Lower lobe of right lung (tissue), 2 donors: Measurements from ENCODE around the gene NEAT1. TPM values are rescaled to one million over a fixed set of nuclear protein-coding genes. Genes with fewer than 3 reads are reported as not detected.

ENCODE experiments used
- ATAC-seq, 2 donors: fragments of 200-7000 bp; cut with Tn5 transposase; one replicate each; pipeline ENCODE4 v1.9.1; 2020 to 2022; ENCODE audit warnings: mild to moderate bottlenecking in 2 of 2, moderate library complexity in 2 of 2
- DNase-seq: peaks from one replicate; pipeline ENCODE4 v3.0.0-alpha.2; 2020
- H3K27ac ChIP-seq: fragments of 200-600 bp; one replicate; pipeline ENCODE4 v1.8.0; 2022
- H3K27me3 ChIP-seq: fragments of 200-600 bp; one replicate; pipeline ENCODE4 v1.8.0; 2022; ENCODE audit warnings: low read depth
- H3K36me3 ChIP-seq: fragments of 200-600 bp; one replicate; pipeline ENCODE4 v1.8.0; 2022; ENCODE audit warnings: mild to moderate bottlenecking
- H3K4me1 ChIP-seq: fragments of 200-600 bp; one replicate; pipeline ENCODE4 v1.8.0; 2022
- H3K4me3 ChIP-seq: fragments of 200-600 bp; one replicate; pipeline ENCODE4 v1.8.0; 2022; ENCODE audit warnings: mild to moderate bottlenecking
- H3K9me3 ChIP-seq: fragments of 200-600 bp; one replicate; pipeline ENCODE4 v1.8.0; 2022
- intact Hi-C: fragments of 100-400 bp; cut with DNase I; formaldehyde crosslinking; loops from one replicate; pipeline ENCODE4 v1.11.0; 2022
- total RNA-seq: library from RNA; stranded (reverse); fragmentation: NEBNext Ultra II Directional; extraction: Animal tissue kit (Norgen Biotek cat#: 25700); gene quantifications from one replicate; pipeline ENCODE4 v1.2.1, GENCODE V29; 2021
- TF ChIP-seq, protein P1 (sequence below): fragments of 200-600 bp; IDR thresholded peaks from one replicate; pipeline ENCODE4 v1.8.0; 2022; ENCODE audit warnings: antibody characterized with exemption, mild to moderate bottlenecking
- donor health status: DM: no; HTN: yes; CAD: no; lungs with severe emphysema.

NEAT1 gene
- total RNA-seq, 1 donor from 2014 or later, result 980 TPM

DNA sequence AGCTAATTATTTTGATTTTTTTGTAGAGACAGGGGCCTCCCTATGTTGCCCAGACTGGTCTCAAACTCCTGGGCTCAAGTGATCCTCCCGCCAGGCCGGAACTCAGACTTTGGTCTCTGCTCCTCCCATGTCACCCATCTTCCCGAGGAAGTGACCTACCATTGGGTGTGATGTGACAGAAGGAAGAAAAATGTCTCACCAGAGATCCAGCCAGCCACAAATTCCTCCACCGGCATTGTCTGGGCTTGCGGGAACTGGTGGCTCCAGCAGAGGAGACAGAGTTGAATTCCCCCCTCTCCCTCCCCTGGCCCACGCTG lies 40.9 kb upstream of the NEAT1 start:
- Histone ChIP-seq H3K4me1 (peaks cover 60% of the 10 kb centered on the region), H3K36me3 (no peaks in the 10 kb centered on the region), H3K27ac (peak overlapping the region; percentile 98), H3K4me3 (peak overlapping the region; percentile 66), H3K27me3 (no peaks in the 10 kb centered on the region), H3K9me3 (no peaks in the 10 kb centered on the region)
- ATAC-seq (peak; percentile 7 to 24), DNase-seq (peak; percentile 68)
- intact Hi-C loops, result no loop called here
- TF ChIP-seq, protein P1, sequence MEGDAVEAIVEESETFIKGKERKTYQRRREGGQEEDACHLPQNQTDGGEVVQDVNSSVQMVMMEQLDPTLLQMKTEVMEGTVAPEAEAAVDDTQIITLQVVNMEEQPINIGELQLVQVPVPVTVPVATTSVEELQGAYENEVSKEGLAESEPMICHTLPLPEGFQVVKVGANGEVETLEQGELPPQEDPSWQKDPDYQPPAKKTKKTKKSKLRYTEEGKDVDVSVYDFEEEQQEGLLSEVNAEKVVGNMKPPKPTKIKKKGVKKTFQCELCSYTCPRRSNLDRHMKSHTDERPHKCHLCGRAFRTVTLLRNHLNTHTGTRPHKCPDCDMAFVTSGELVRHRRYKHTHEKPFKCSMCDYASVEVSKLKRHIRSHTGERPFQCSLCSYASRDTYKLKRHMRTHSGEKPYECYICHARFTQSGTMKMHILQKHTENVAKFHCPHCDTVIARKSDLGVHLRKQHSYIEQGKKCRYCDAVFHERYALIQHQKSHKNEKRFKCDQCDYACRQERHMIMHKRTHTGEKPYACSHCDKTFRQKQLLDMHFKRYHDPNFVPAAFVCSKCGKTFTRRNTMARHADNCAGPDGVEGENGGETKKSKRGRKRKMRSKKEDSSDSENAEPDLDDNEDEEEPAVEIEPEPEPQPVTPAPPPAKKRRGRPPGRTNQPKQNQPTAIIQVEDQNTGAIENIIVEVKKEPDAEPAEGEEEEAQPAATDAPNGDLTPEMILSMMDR, result no peak

- peaks cover 64% of the 10 kb centered on the region for H3K4me1 ChIP-seq
- peak within 1 kb of the TSS; percentile 66 for H3K4me3 ChIP-seq
- ATAC-seq (peak; percentile 94), DNase-seq (peak; percentile 93)
- no peaks in the 10 kb centered on the region for H3K27me3 ChIP-seq
- TF ChIP-seq, protein P1, result peak; percentile 92
- H3K27ac ChIP-seq, result peak within 1 kb of the TSS; percentile 98
- no peaks in the 10 kb centered on the region for H3K36me3 ChIP-seq
- intact Hi-C loops, result no loop called here
- H3K9me3 ChIP-seq, result no peaks in the 10 kb centered on the region
Observed at GRCh38 chr11:65382033-65382803, 40.4 kb upstream of the NEAT1 start, which contains the start of gene SLC25A45. TSS of gene SLC25A45 (minus strand) at chr11:65382646. CDS start at chr11:65381951, 695 bp downstream.

DNA sequence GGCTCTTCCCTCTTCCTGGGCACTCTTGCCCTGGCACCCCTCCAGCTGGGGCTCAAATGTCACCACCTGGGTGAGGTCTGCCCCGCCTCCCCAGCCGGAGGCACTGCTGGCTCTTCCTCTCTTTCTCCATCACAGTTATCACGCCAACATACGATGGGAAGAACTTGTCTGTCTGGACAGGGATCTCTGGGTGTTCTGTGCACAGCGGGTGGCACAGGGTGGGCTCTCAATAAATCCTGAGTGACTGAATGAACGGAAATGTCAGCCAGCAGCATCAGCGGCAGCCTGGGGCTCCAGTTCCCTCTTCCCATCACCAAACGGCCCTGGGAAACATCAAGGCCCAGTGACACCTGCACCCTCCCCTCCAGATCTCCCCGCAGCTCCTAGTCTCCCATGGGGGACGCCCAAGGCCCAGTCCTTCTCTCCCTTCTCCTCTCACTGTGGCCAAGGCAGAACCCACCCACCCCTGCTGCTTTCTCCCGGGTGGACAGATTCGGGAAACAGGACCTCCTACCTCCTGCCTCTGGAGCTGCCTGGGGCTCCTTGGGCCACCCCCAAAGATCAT lies 39.7 kb upstream of the NEAT1 start:
- peak overlapping the region; percentile 98 for H3K27ac ChIP-seq
- no peaks in the 10 kb centered on the region for H3K9me3 ChIP-seq
- DNase-seq (peak; percentile 91), ATAC-seq (no peak)
- peak overlapping the region; percentile 66 for H3K4me3 ChIP-seq
- intact Hi-C loops, result no loop called here
- H3K4me1 ChIP-seq, result peaks cover 71% of the 10 kb centered on the region
- no peaks in the 10 kb centered on the region for H3K27me3 ChIP-seq
- no peaks in the 10 kb centered on the region for H3K36me3 ChIP-seq
- TF ChIP-seq, protein P1, result no peak

DNA sequence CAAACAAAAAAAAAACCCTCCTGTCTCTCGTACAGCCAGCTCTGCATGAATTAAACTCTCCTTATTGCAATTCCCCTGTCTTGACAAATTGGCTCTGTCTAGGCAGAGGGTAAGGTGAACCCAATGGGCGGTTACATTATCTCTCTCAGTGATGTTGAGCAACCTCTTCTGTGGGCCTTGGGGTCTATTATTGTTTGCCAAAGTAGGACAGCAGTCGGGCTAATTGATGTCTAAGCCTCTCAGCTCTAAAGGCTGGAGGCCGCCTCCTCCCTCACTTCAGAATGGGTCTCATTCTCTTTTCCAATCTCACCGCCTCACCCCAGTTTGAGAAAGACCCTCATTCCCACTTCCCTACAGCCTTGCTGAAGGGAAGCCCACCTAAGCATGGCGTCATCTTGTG lies 38.8 kb upstream of the NEAT1 start:
- ATAC-seq (no peak), DNase-seq (no peak)
- intact Hi-C loops, result no loop called here
- TF ChIP-seq, protein P1, result no peak
- Histone ChIP-seq H3K27me3 (no peaks in the 10 kb centered on the region), H3K9me3 (no peaks in the 10 kb centered on the region), H3K4me1 (peaks cover 80% of the 10 kb centered on the region), H3K4me3 (no peak overlapping the region), H3K27ac (peak overlapping the region; percentile 98), H3K36me3 (peaks cover 5% of the 10 kb centered on the region)

DNA sequence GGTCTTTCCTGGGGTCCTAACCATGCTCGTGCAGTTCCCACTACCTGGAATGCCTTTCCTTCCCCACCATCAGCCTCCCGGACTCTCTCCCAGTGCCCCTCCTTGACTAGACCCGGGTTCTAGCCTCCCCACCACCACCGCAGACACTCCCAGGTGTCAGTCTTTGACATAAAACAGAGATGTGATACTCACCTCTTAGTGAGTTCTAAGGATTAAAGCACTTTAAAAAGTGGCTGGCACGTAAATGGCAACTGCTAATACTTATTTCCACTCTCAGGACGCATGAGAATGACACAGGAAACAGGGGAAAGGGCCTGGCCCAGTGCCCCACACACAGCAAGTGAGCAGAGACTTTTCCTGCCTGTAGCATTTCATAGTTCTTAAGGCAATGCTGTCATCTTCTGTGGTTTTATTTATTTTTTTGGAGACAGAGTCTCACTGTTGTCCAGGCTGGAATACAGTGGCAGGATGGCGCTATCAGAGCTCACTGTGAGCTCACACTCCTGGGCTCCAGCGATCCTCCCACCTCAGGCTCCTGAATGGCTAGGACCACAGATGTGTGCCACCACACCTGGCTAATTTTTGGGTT lies 38.2 kb upstream of the NEAT1 start:
- DNase-seq (no peak), ATAC-seq (no peak)
- TF ChIP-seq, protein P1, result no peak
- Histone ChIP-seq H3K4me1 (peaks cover 86% of the 10 kb centered on the region), H3K9me3 (no peaks in the 10 kb centered on the region), H3K4me3 (no peak overlapping the region), H3K27ac (peak overlapping the region; percentile 98), H3K36me3 (peaks cover 5% of the 10 kb centered on the region), H3K27me3 (no peaks in the 10 kb centered on the region)
- intact Hi-C loops, result no loop called here
